DOHH2 (cell line): Measurements from ENCODE around the gene RRP7A.

Experiments used
- H3F3A ChIP-seq: fragments of 200-600 bp; sonication (generic), shearing (Covaris generic); 2 replicates; pipeline ENCODE4 v1.6.0; 2016; ENCODE audit warnings: antibody characterized with exemption, mild to moderate bottlenecking; ENCODE audit not compliant: control insufficient read depth, insufficient read depth
- H3K27ac ChIP-seq: fragments of 200-600 bp; sonication (generic); 2 replicates; pipeline ENCODE4 v1.5.1; 2014; ENCODE audit warnings: low read depth, mild to moderate bottlenecking, low read length, moderate library complexity
- H3K27me3 ChIP-seq: fragments of 200-600 bp; sonication (generic); 2 replicates; pipeline ENCODE4 v1.6.1; 2014; ENCODE audit warnings: mild to moderate bottlenecking, low read length, mixed read lengths; ENCODE audit not compliant: control insufficient read depth
- H3K36me3 ChIP-seq: fragments of 200-600 bp; sonication (generic); 2 replicates; pipeline ENCODE4 v1.6.1; 2014; ENCODE audit warnings: mild to moderate bottlenecking, low read length, moderate library complexity, mixed read lengths; ENCODE audit not compliant: control insufficient read depth
- H3K4me1 ChIP-seq: fragments of 200-600 bp; sonication (generic); 2 replicates; pipeline ENCODE4 v1.6.1; 2014; ENCODE audit warnings: mild to moderate bottlenecking, low read length, mixed read lengths; ENCODE audit not compliant: control insufficient read depth
- H3K4me2 ChIP-seq: fragments of 200-600 bp; sonication (generic); 2 replicates; pipeline ENCODE4 v1.6.0; 2014; ENCODE audit warnings: mild to moderate bottlenecking, low read length, moderate library complexity
- H3K4me3 ChIP-seq: fragments of 200-600 bp; sonication (generic); 2 replicates; pipeline ENCODE4 v1.5.1; 2014; ENCODE audit warnings: mild to moderate bottlenecking, low read length, mixed read lengths
- H3K79me2 ChIP-seq: fragments of 200-600 bp; sonication (generic); 2 replicates; pipeline ENCODE4 v1.6.1; 2014; ENCODE audit warnings: mild to moderate bottlenecking, low read length, mixed read lengths; ENCODE audit not compliant: control insufficient read depth
- H3K9me2 ChIP-seq: fragments of 200-600 bp; sonication (generic); replicated peaks from 2 replicates; pipeline ENCODE4 v1.6.1; 2014; ENCODE audit warnings: mild to moderate bottlenecking, low read length, mixed read lengths; ENCODE audit not compliant: control insufficient read depth
- H3K9me3 ChIP-seq: fragments of 200-600 bp; sonication (generic); 2 replicates; pipeline ENCODE4 v1.6.1; 2014; ENCODE audit warnings: antibody characterized with exemption, low read length, mixed read lengths; ENCODE audit not compliant: control insufficient read depth, insufficient read depth
- H4K20me1 ChIP-seq: fragments of 200-600 bp; sonication (generic); 2 replicates; pipeline ENCODE4 v1.6.0; 2014; ENCODE audit warnings: low read depth, mild to moderate bottlenecking, antibody characterized with exemption, low read length, moderate library complexity; ENCODE audit not compliant: control insufficient read depth, insufficient read depth
- CTCF ChIP-seq: fragments of 200-600 bp; sonication (generic); IDR thresholded peaks from one replicate; pipeline ENCODE4 v1.5.1; 2014; ENCODE audit warnings: antibody characterized with exemption, mild to moderate bottlenecking, low read depth, low read length; ENCODE audit not compliant: poor library complexity, severe bottlenecking
- EZH2phosphoT487 ChIP-seq: fragments of 200-600 bp; sonication (generic); IDR thresholded peaks from 2 replicates; pipeline ENCODE4 v1.6.1; 2017; ENCODE audit warnings: borderline replicate concordance, mild to moderate bottlenecking, antibody characterized with exemption, low read length, moderate library complexity, mixed read lengths

RRP7A gene

GRCh38 chr22:42562684-42563083 is 43.1 kb upstream of the RRP7A start:
- peak overlapping the region; percentile 79 for H3K27ac ChIP-seq

GRCh38 chr22:42562279-42562678 is 42.7 kb upstream of the RRP7A start:
- peaks cover 5% of the 10 kb centered on the region; the same call in 1 of the 2 replicates for H3K36me3 ChIP-seq
- H3K27me3 ChIP-seq, result no peaks in the 10 kb centered on the region
- TF ChIP-seq EZH2phosphoT487 (no peak), CTCF (no peak)
- H3K79me2 ChIP-seq, result peaks cover 4% of the 10 kb centered on the region; the same call in 1 of the 2 replicates
- H3K4me3 ChIP-seq, result peak overlapping the region; percentile 69
- H3K4me1 ChIP-seq, result peaks cover 34% of the 10 kb centered on the region
- H3K4me2 ChIP-seq, result peak overlapping the region; percentile 91
- H3K9me2 ChIP-seq, result no peaks in the 10 kb centered on the region
- H4K20me1 ChIP-seq, result no peaks in the 10 kb centered on the region
- no peaks in the 10 kb centered on the region for H3K9me3 ChIP-seq
- peak overlapping the region; percentile 79 for H3K27ac ChIP-seq
- peaks cover 13% of the 10 kb centered on the region for H3F3A ChIP-seq

More at GRCh38 chr22:42562684-42563083, 43.1 kb upstream of the RRP7A start:
- H3K4me3 ChIP-seq, result peak overlapping the region; percentile 69
- peaks cover 5% of the 10 kb centered on the region; the same call in 1 of the 2 replicates for H3K36me3 ChIP-seq
- H3F3A ChIP-seq, result peaks cover 13% of the 10 kb centered on the region
- peak overlapping the region; percentile 91 for H3K4me2 ChIP-seq
- no peaks in the 10 kb centered on the region for H3K9me3 ChIP-seq
- H3K79me2 ChIP-seq, result peaks cover 4% of the 10 kb centered on the region; the same call in 1 of the 2 replicates
- H3K9me2 ChIP-seq, result no peaks in the 10 kb centered on the region
- TF ChIP-seq CTCF (no peak), EZH2phosphoT487 (no peak)
- H4K20me1 ChIP-seq, result no peaks in the 10 kb centered on the region
- peaks cover 34% of the 10 kb centered on the region for H3K4me1 ChIP-seq
- no peaks in the 10 kb centered on the region for H3K27me3 ChIP-seq

GRCh38 chr22:42561856-42562255 is 42.3 kb upstream of the RRP7A start:
- TF ChIP-seq EZH2phosphoT487, result no peak
- TF ChIP-seq CTCF, result no peak
- H3K4me1 ChIP-seq, result peaks cover 34% of the 10 kb centered on the region
- peak overlapping the region; percentile 69 for H3K4me3 ChIP-seq
- H3K9me2 ChIP-seq, result no peaks in the 10 kb centered on the region
- peak overlapping the region; percentile 91 for H3K4me2 ChIP-seq
- no peaks in the 10 kb centered on the region for H4K20me1 ChIP-seq
- no peaks in the 10 kb centered on the region for H3K9me3 ChIP-seq
- H3K27me3 ChIP-seq, result no peaks in the 10 kb centered on the region
- H3F3A ChIP-seq, result peaks cover 13% of the 10 kb centered on the region
- peak overlapping the region; percentile 79 for H3K27ac ChIP-seq
- H3K36me3 ChIP-seq, result peaks cover 5% of the 10 kb centered on the region; the same call in 1 of the 2 replicates
- H3K79me2 ChIP-seq, result peaks cover 4% of the 10 kb centered on the region; the same call in 1 of the 2 replicates
